Osteoblast (primary cell): Measurements from ENCODE around the gene MGMT. TPM values are rescaled to one million over a fixed set of nuclear protein-coding genes. Genes with fewer than 3 reads are reported as not detected.

ENCODE experiments used
- DNase-seq: peaks from one replicate; pipeline ENCODE4 v3.0.0; 2011; ENCODE audit warnings: low spot score, mixed read lengths; ENCODE audit not compliant: insufficient read length; ENCODE audit errors: missing footprints
- H2AFZ ChIP-seq: 2 replicates; pipeline ENCODE4 v1.6.0; 2011; ENCODE audit warnings: mild to moderate bottlenecking, low read length
- H3K27ac ChIP-seq: 2 replicates; pipeline ENCODE4 v1.5.1; 2011; ENCODE audit warnings: mild to moderate bottlenecking, low read depth, low read length, moderate library complexity
- H3K27me3 ChIP-seq: 2 replicates; pipeline ENCODE4 v1.6.0; 2012; ENCODE audit warnings: mild to moderate bottlenecking, control low read depth, inconsistent platforms, low read length, moderate library complexity; ENCODE audit not compliant: insufficient read depth
- H3K36me3 ChIP-seq: 2 replicates; pipeline ENCODE4 v1.5.1; 2011; ENCODE audit warnings: mild to moderate bottlenecking, low read length, control low read depth, moderate library complexity; ENCODE audit not compliant: insufficient read depth
- H3K4me1 ChIP-seq: 2 replicates; pipeline ENCODE4 v1.5.1; 2011; ENCODE audit warnings: mild to moderate bottlenecking, low read length, control low read depth, moderate library complexity; ENCODE audit not compliant: insufficient read depth
- H3K4me2 ChIP-seq: 2 replicates; pipeline ENCODE4 v1.6.0; 2011; ENCODE audit warnings: mild to moderate bottlenecking, low read length; ENCODE audit not compliant: insufficient read depth
- H3K4me3 ChIP-seq: fragments of 200-600 bp; sonication (generic); 3 replicates; pipeline ENCODE4 v1.5.1; 2012; ENCODE audit warnings: mild to moderate bottlenecking, low read length, inconsistent platforms; ENCODE audit not compliant: insufficient read depth
- H3K79me2 ChIP-seq: 2 replicates; pipeline ENCODE4 v1.6.0; 2012; ENCODE audit warnings: mild to moderate bottlenecking, low read length, control low read depth, inconsistent platforms; ENCODE audit not compliant: insufficient read depth
- H3K9me3 ChIP-seq: 2 replicates; pipeline ENCODE4 v1.5.1; 2011; ENCODE audit warnings: low read depth, low read length, control low read depth
- H4K20me1 ChIP-seq: 2 replicates; pipeline ENCODE4 v1.6.0; 2012; ENCODE audit warnings: mild to moderate bottlenecking, low read length, control low read depth; ENCODE audit not compliant: insufficient read depth
- CTCF ChIP-seq: IDR thresholded peaks from 2 replicates; pipeline ENCODE4 v1.5.1; 2011; ENCODE audit warnings: mild to moderate bottlenecking, low read depth, low read length, moderate library complexity; ENCODE audit errors: extremely low read depth
- total RNA-seq: library from RNA; depleted of rRNA; stranded (reverse); fragments of >200 nt; gene quantifications from 2 replicates; pipeline ENCODE4 v1.2.3, GENCODE V29; 2012

MGMT gene
- total RNA-seq, 1 donor: 21.0 TPM

- no peak overlapping the region for H3K4me3 ChIP-seq
- H3K36me3 ChIP-seq: no peaks in the 10 kb centered on the region
- H3K4me2 ChIP-seq: no peak overlapping the region
- no peak overlapping the region for H3K27ac ChIP-seq
- no peaks in the 10 kb centered on the region for H3K27me3 ChIP-seq
- H3K9me3 ChIP-seq: no peaks in the 10 kb centered on the region
- TF ChIP-seq CTCF: no peak
- H2AFZ ChIP-seq: no peak overlapping the region
- DNase-seq: no peak
- no peaks in the 10 kb centered on the region for H3K79me2 ChIP-seq
- H3K4me1 ChIP-seq: no peaks in the 10 kb centered on the region
- no peaks in the 10 kb centered on the region for H4K20me1 ChIP-seq
Measured at GRCh38 chr10:129814681-129815646, 347.9 kb downstream of the MGMT start.

GRCh38 chr10:129815898-129816655, 349.0 kb downstream of the MGMT start:
- H3K27ac ChIP-seq: no peak overlapping the region
- no peak for DNase-seq
- no peaks in the 10 kb centered on the region for H3K9me3 ChIP-seq
- H3K36me3 ChIP-seq: no peaks in the 10 kb centered on the region
- no peak overlapping the region for H3K4me2 ChIP-seq
- H4K20me1 ChIP-seq: no peaks in the 10 kb centered on the region
- H3K4me1 ChIP-seq: no peaks in the 10 kb centered on the region
- H2AFZ ChIP-seq: no peak overlapping the region
- TF ChIP-seq CTCF: no peak
- no peaks in the 10 kb centered on the region for H3K27me3 ChIP-seq
- no peak overlapping the region for H3K4me3 ChIP-seq
- no peaks in the 10 kb centered on the region for H3K79me2 ChIP-seq

- Histone ChIP-seq H3K36me3 (no peaks in the 10 kb centered on the region), H4K20me1 (no peaks in the 10 kb centered on the region), H2AFZ (no peak overlapping the region), H3K4me1 (no peaks in the 10 kb centered on the region), H3K79me2 (no peaks in the 10 kb centered on the region), H3K9me3 (no peaks in the 10 kb centered on the region), H3K4me3 (no peak overlapping the region), H3K27ac (no peak overlapping the region), H3K27me3 (no peaks in the 10 kb centered on the region), H3K4me2 (no peak overlapping the region)
- TF ChIP-seq CTCF: no peak
- no peak for DNase-seq
Measured at GRCh38 chr10:129816656-129817045, 349.6 kb downstream of the MGMT start.
